C4-2B (cell line): ENCODE measurements around the gene DOLPP1.
"Not testable (repeated sequence)": the region's sequence is repeated elsewhere in the genome, so short reads cannot be mapped to it uniquely, and the experiment has no call there.

Experiments used
- ZFX ChIP-seq: fragments of 450-650 bp; IDR thresholded peaks from 2 replicates; pipeline ENCODE4 v1.6.1; 2017
- TF ChIP-seq, protein P1 (sequence below): fragments of 450-650 bp; conservative IDR thresholded peaks from 2 replicates; pipeline ENCODE4 v1.5.1; 2017; ENCODE audit warnings: mild to moderate bottlenecking

DNA sequence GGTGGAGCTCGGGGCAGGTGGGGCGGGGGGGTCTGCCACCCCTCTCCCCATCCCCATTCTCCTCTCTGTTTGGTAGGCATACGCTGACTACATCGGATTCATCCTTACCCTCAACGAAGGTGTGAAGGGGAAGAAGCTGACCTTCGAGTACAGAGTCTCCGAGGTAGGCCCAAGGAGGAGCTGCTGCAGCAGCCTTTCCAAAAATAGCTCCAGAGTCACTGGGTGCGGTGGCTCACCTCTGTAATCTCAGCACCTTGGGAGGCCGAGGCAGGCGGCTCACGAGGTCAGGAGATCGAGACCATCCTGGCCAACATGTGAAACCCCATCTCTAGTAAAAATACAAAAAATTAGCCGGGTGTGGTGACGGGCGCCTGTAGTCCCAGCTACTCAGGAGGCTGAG is 42.1 kb downstream of the DOLPP1 start:
- TF ChIP-seq, protein P1, sequence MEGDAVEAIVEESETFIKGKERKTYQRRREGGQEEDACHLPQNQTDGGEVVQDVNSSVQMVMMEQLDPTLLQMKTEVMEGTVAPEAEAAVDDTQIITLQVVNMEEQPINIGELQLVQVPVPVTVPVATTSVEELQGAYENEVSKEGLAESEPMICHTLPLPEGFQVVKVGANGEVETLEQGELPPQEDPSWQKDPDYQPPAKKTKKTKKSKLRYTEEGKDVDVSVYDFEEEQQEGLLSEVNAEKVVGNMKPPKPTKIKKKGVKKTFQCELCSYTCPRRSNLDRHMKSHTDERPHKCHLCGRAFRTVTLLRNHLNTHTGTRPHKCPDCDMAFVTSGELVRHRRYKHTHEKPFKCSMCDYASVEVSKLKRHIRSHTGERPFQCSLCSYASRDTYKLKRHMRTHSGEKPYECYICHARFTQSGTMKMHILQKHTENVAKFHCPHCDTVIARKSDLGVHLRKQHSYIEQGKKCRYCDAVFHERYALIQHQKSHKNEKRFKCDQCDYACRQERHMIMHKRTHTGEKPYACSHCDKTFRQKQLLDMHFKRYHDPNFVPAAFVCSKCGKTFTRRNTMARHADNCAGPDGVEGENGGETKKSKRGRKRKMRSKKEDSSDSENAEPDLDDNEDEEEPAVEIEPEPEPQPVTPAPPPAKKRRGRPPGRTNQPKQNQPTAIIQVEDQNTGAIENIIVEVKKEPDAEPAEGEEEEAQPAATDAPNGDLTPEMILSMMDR = not testable (repeated sequence)
- TF ChIP-seq ZFX = not testable (repeated sequence)
